Measurements from ENCODE around the gene GRXCR2. TPM values are rescaled to one million over a fixed set of nuclear protein-coding genes. Genes with fewer than 3 reads are reported as not detected.

GRXCR2 gene, protein sequence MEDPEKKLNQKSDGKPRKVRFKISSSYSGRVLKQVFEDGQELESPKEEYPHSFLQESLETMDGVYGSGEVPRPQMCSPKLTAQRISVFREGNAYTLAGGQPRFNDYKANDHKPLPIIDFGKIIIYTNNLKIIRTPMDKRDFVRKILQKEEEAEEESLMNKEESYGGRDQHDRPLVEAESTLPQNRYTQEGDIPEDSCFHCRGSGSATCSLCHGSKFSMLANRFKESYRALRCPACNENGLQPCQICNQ
- total RNA-seq (not detected), polyA plus RNA-seq (not detected)
- long read RNA-seq, donor 1, result 0 reads
- long read RNA-seq, donor 2, result 0 reads

- H3K27me3 ChIP-seq (replicated peaks in 1 of 7), result peaks cover 0 to under 1% (median 0%) of the 10 kb centered on the region in 7 donors
- H3K4me3 ChIP-seq, result no peak within 1 kb of the TSS
- H3K9me3 ChIP-seq, result no peaks in the 10 kb centered on the region
- WGBS, 5 donors, result 61 to 91% (median 78%) methylated on average over 3 of the region's 3 CpGs
- no peak within 1 kb of the TSS for H3K27ac ChIP-seq
- H3K36me3 ChIP-seq, result no peaks in the 10 kb centered on the region
- TF ChIP-seq POLR2AphosphoS5 (IDR thresholded peaks at IDR 0.05) (no peak), POLR2A (IDR thresholded peaks at IDR 0.05) (no peak)
- intact Hi-C loops (cut with DNase I; ENCODE audit: low total_unique reads), result no loop called here
- H3K4me1 ChIP-seq, result no peaks in the 10 kb centered on the region
- DNase-seq, result no peak
These were observed at the start of gene GRXCR2 for GRCh38 chr5:145872914-145873313. GRXCR2 (minus strand) TSS chr5:145873014; CDS start chr5:145872968, 46 bp downstream.

GRCh38 chr5:145922059-145922458 is 49.2 kb upstream of the GRXCR2 start:
- WGBS, 5 donors, result 82 to 95% (median 92%) methylated on average over 2 of the region's 2 CpGs
- DNase-seq, result no peak
- intact Hi-C loops (cut with DNase I; ENCODE audit: low total_unique reads), result no loop called here

DNA sequence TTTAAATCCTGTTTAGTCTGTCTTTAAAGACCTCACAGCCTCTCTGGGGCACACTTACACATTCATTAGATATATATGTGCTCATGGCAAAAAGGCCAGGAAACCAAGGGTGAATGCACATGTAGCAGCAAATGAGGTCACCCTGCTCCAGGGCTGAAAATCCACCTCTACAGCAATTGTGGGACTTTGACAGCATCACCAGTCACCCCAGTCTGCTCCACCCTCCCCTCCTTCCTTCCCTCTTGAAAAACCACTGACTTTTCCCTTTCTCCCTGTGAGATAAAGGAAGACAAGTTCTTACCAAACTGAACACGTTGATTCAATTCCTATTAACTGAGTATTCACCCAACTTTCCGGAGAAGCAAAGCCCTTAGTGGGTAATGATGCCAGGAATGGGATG is 48.4 kb upstream of the GRXCR2 start:
- intact Hi-C loops (cut with DNase I; ENCODE audit: low total_unique reads), result no loop called here

More at GRCh38 chr5:145922059-145922458, 49.2 kb upstream of the GRXCR2 start:
- TF ChIP-seq, protein P1, sequence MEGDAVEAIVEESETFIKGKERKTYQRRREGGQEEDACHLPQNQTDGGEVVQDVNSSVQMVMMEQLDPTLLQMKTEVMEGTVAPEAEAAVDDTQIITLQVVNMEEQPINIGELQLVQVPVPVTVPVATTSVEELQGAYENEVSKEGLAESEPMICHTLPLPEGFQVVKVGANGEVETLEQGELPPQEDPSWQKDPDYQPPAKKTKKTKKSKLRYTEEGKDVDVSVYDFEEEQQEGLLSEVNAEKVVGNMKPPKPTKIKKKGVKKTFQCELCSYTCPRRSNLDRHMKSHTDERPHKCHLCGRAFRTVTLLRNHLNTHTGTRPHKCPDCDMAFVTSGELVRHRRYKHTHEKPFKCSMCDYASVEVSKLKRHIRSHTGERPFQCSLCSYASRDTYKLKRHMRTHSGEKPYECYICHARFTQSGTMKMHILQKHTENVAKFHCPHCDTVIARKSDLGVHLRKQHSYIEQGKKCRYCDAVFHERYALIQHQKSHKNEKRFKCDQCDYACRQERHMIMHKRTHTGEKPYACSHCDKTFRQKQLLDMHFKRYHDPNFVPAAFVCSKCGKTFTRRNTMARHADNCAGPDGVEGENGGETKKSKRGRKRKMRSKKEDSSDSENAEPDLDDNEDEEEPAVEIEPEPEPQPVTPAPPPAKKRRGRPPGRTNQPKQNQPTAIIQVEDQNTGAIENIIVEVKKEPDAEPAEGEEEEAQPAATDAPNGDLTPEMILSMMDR (IDR thresholded peaks at IDR 0.05 in 8 of 11, conservative IDR thresholded peaks at IDR 0.05 in 3 of 11), result no peak
- TF ChIP-seq POLR2AphosphoS5 (IDR thresholded peaks at IDR 0.05) (no peak), POLR2A (IDR thresholded peaks at IDR 0.05) (no peak)
- H3K4me3 ChIP-seq, result no peak overlapping the region
- peaks cover 0 to 10% (median 0%) of the 10 kb centered on the region in 7 donors for H3K27me3 ChIP-seq (replicated peaks in 1 of 7)
- no peaks in the 10 kb centered on the region for H3K9me3 ChIP-seq
- H3K4me1 ChIP-seq, result no peaks in the 10 kb centered on the region
- H3K27ac ChIP-seq, result no peak overlapping the region
- no peaks in the 10 kb centered on the region for H3K36me3 ChIP-seq

GRCh38 chr5:145920542-145921210 is 47.9 kb upstream of the GRXCR2 start:
- DNase-seq, result no peak
- no peaks in the 10 kb centered on the region for H3K36me3 ChIP-seq
- TF ChIP-seq, protein P1 (IDR thresholded peaks at IDR 0.05 in 8 of 11, conservative IDR thresholded peaks at IDR 0.05 in 3 of 11), result no peak
- TF ChIP-seq POLR2AphosphoS5 (IDR thresholded peaks at IDR 0.05), result no peak
- no peak for TF ChIP-seq POLR2A (IDR thresholded peaks at IDR 0.05)
- H3K27ac ChIP-seq, result no peak overlapping the region
- 71 to 77% (median 73%) methylated on average over 1 of the region's 1 CpG for WGBS, 5 donors
- peaks cover 0 to 10% (median 0%) of the 10 kb centered on the region in 7 donors for H3K27me3 ChIP-seq (replicated peaks in 1 of 7)
- intact Hi-C loops (cut with DNase I; ENCODE audit: low total_unique reads), result no loop called here
- H3K9me3 ChIP-seq, result no peaks in the 10 kb centered on the region
- H3K4me1 ChIP-seq, result no peaks in the 10 kb centered on the region
- H3K4me3 ChIP-seq, result no peak overlapping the region

More for the DNA sequence above, 48.4 kb upstream of the GRXCR2 start:
- 72 to 83% (median 75%) methylated on average over 2 of the region's 2 CpGs for WGBS, 5 donors
- Histone ChIP-seq H3K4me3 (no peak overlapping the region), H3K27me3 (replicated peaks in 1 of 7) (peaks cover 0 to 10% (median 0%) of the 10 kb centered on the region in 7 donors), H3K27ac (no peak overlapping the region), H3K9me3 (no peaks in the 10 kb centered on the region), H3K36me3 (no peaks in the 10 kb centered on the region), H3K4me1 (no peaks in the 10 kb centered on the region)
- TF ChIP-seq, protein P1 (IDR thresholded peaks at IDR 0.05 in 8 of 11, conservative IDR thresholded peaks at IDR 0.05 in 3 of 11), result no peak
- no peak for TF ChIP-seq POLR2A (IDR thresholded peaks at IDR 0.05)
- no peak for TF ChIP-seq POLR2AphosphoS5 (IDR thresholded peaks at IDR 0.05)
- no peak for DNase-seq

All from spleen (tissue), 13 donors.